ENCODE data around the gene KCNH2. TPM values are rescaled to one million over a fixed set of nuclear protein-coding genes. Genes with fewer than 3 reads are reported as not detected.
A peak's percentile ranks its signal among the peaks of the same experiment; 100 is the strongest.

The KCNH2 gene
- total and polyA plus RNA-seq, 2 of the 13 experiments (the other 11 are each of a cell fraction or from before 2014, with no cell fraction given) = 0.09 to 0.11 TPM

GRCh38 chr7:151017953-151018420 is 39.9 kb upstream of the KCNH2 start (continued):
- TF ChIP-seq ZNF674 (CRISPR knock-in tag; IDR thresholded peaks at IDR 0.05; ENCODE audit: low read depth) (no peak), ZNF7 (CRISPR knock-in tag; IDR thresholded peaks at IDR 0.05) (no peak), ZKSCAN1 (IDR thresholded peaks at IDR 0.05; ENCODE audit: low read length) (no peak), ZNF713 (CRISPR knock-in tag; IDR thresholded peaks at IDR 0.05) (no peak), ZNF496 (CRISPR knock-in tag; IDR thresholded peaks at IDR 0.05; ENCODE audit: insufficient replicate concordance) (no peak), ZSCAN22 (CRISPR knock-in tag; IDR thresholded peaks at IDR 0.05) (no peak), IKZF4 (CRISPR knock-in tag; IDR thresholded peaks at IDR 0.05; ENCODE audit: borderline replicate concordance, low read depth, not compliant biosample characterization) (no peak), ZSCAN31 (CRISPR knock-in tag; IDR thresholded peaks at IDR 0.05; ENCODE audit: low read depth) (no peak), HHEX (CRISPR knock-in tag; IDR thresholded peaks at IDR 0.05) (no peak), ATF7-NPFF (CRISPR knock-in tag; IDR thresholded peaks at IDR 0.05; ENCODE audit: low read depth) (peak; percentile 19; the same call in 1 of the 2 replicates), HNF1A (IDR thresholded peaks at IDR 0.05; ENCODE audit: low read depth) (no peak), HNF1A (CRISPR knock-in tag; IDR thresholded peaks at IDR 0.05; ENCODE audit: borderline replicate concordance) (no peak), EP300 (IDR thresholded peaks at IDR 0.05; ENCODE audit: low read depth in 2 of 2, low read length in 2 of 2) (0 out of 4 replicates have a peak, but pooled peaks of 1 of the 2 experiments have one; percentile 11), EP300 (CRISPR knock-in tag; IDR thresholded peaks at IDR 0.05; ENCODE audit: borderline replicate concordance) (no peak), PBX3 (CRISPR knock-in tag; IDR thresholded peaks at IDR 0.05; ENCODE audit: borderline replicate concordance) (no peak), ZNF256 (CRISPR knock-in tag; conservative IDR thresholded peaks at IDR 0.05) (no peak), CSRNP1 (CRISPR knock-in tag; IDR thresholded peaks at IDR 0.05) (no peak), RBM22 (optimal IDR thresholded peaks at IDR 0.05; ENCODE audit: low read length) (no peak), CBX5 (CRISPR knock-in tag; IDR thresholded peaks at IDR 0.05; ENCODE audit: borderline replicate concordance) (no peak), U2AF1 (optimal IDR thresholded peaks at IDR 0.05; ENCODE audit: low read depth, low read length) (no peak)
- TF ChIP-seq, protein P1, sequence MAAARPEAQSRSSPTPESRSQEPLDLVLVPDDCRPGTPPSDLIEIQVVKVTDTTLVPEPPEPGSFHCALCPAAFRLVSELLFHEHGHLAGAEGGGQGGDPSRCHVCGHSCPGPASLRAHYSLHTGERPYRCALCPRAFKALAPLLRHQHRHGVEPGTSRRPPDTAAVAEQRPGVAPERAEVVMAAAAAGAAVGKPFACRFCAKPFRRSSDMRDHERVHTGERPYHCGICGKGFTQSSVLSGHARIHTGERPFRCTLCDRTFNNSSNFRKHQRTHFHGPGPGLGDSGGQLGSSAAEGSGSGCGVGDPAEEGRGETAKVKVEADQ (CRISPR knock-in tag; IDR thresholded peaks at IDR 0.05; ENCODE audit: borderline replicate concordance) = no peak

Data from HepG2 (cell line).